K562 (cell line): Measurements from ENCODE around the gene EYA2. TPM values are rescaled to one million over a fixed set of nuclear protein-coding genes. Genes with fewer than 3 reads are reported as not detected.

Source experiments
- ARID4B ChIP-seq: sonication (generic); formaldehyde crosslinking; IDR thresholded peaks from 2 replicates; pipeline ENCODE4 v1.8.0; 2022; ENCODE audit warnings: mild to moderate bottlenecking, missing genetic modification reagents
- CBX5 ChIP-seq: IDR thresholded peaks from 2 replicates; pipeline ENCODE4 v1.6.1; 2014; ENCODE audit warnings: low read depth, borderline replicate concordance
- EHMT2 ChIP-seq: fragments of 450-650 bp; IDR thresholded peaks from 2 replicates; pipeline ENCODE4 v1.6.1; 2018; ENCODE audit warnings: antibody characterized with exemption
- EP300 ChIP-seq: IDR thresholded peaks from 2 replicates; pipeline ENCODE4 v1.6.1; 2012; ENCODE audit warnings: low read length, improper control_type of control experiment
- HNRNPK ChIP-seq: fragments of 200-400 bp; formaldehyde crosslinking; IDR thresholded peaks from one replicate; pipeline ENCODE4 v1.6.1; 2018; ENCODE audit warnings: mild to moderate bottlenecking, low read depth, low read length; ENCODE audit not compliant: poor library complexity, severe bottlenecking
- LARP7 ChIP-seq: fragments of 450-650 bp; IDR thresholded peaks from 2 replicates; pipeline ENCODE4 v1.6.1; 2016
- MYC ChIP-seq, 2 experiments: fragments of 250-450 bp in 1 of 2; sonication (Bioruptor Pico) in 1 of 2; IDR thresholded peaks; 2 replicates each; pipeline versions ENCODE4 v1.5.1 to v1.6.1; 2012 to 2021; ENCODE audit warnings: low read depth in 2 of 2, borderline replicate concordance in 1 of 2, improper control_type of control experiment in 1 of 2, low read length in 1 of 2, mild to moderate bottlenecking in 1 of 2, moderate library complexity in 1 of 2
- NFATC3 ChIP-seq: fragments of 450-650 bp; IDR thresholded peaks from 2 replicates; pipeline ENCODE4 v1.6.1; 2017; ENCODE audit warnings: mild to moderate bottlenecking
- ZNF280B ChIP-seq: fragments of 250-450 bp; sonication (Bioruptor Pico); IDR thresholded peaks from 2 replicates; pipeline ENCODE4 v1.5.1; 2021; ENCODE audit warnings: mild to moderate bottlenecking
- ZNF717 ChIP-seq: fragments of 250-450 bp; sonication (Bioruptor Pico); IDR thresholded peaks from 2 replicates; pipeline ENCODE4 v1.5.0; 2021
- ZNF75A ChIP-seq: fragments of 450-650 bp; formaldehyde crosslinking; IDR thresholded peaks from 2 replicates; pipeline ENCODE4 v1.4.0; 2020; ENCODE audit warnings: mild to moderate bottlenecking
- polyA plus RNA-seq, 8 experiments: library from polyadenylated mRNA; depleted of rRNA in 4 of 8; stranded (reverse) in 5 of 8; unstranded in 3 of 8; fragments of >200 nt; fragmentation: Nextera tagmentation in 2 of 8; fragmentation: Illumina TruSeq in 1 of 8; extraction: Ambion mirVana in 2 of 8; extraction: Trizol in 1 of 8; gene quantifications; 2 replicates each; pipeline versions ENCODE4 v1.2.1 to v1.2.3, GENCODE V29; 2011 to 2014; ENCODE audit warnings: inconsistent platforms in 1 of 8, missing spikeins in 1 of 8
- total RNA-seq, 7 experiments: library from RNA; depleted of rRNA in 6 of 7; stranded (reverse); fragments of >200 nt in 6 of 7; fragmentation: Illumina TruSeq in 2 of 7; extraction: Trizol in 2 of 7; gene quantifications; 2 replicates each; pipeline versions ENCODE4 v1.2.1 to v1.2.3, GENCODE V29; 2011 to 2021; ENCODE audit warnings: low replicate concordance in 1 of 7
- TF ChIP-seq, protein P1 (sequence below), 2 experiments: IDR thresholded peaks in 1 of 2; conservative IDR thresholded peaks in 1 of 2; 2 replicates each; pipeline ENCODE4 v1.6.1; 2016; ENCODE audit warnings: low read depth in 2 of 2, mild to moderate bottlenecking in 1 of 2, missing compliant biosample characterization in 1 of 2, missing genetic modification characterization in 1 of 2, moderate library complexity in 1 of 2
- TF ChIP-seq, protein P2 (sequence below): sonication (generic); formaldehyde crosslinking; IDR thresholded peaks from 2 replicates; pipeline ENCODE4 v1.8.1; 2023; ENCODE audit warnings: mild to moderate bottlenecking, missing genetic modification reagents
- TF ChIP-seq, protein P3 (sequence below): fragments of 450-650 bp; IDR thresholded peaks from 2 replicates; pipeline ENCODE4 v1.6.1; 2016; ENCODE audit warnings: borderline replicate concordance

The EYA2 gene
- total and polyA plus RNA-seq, 9 of the 15 experiments (the other 6 are each of a cell fraction or from before 2014, with no cell fraction given), result 0.03 TPM; not detected in 8

DNA sequence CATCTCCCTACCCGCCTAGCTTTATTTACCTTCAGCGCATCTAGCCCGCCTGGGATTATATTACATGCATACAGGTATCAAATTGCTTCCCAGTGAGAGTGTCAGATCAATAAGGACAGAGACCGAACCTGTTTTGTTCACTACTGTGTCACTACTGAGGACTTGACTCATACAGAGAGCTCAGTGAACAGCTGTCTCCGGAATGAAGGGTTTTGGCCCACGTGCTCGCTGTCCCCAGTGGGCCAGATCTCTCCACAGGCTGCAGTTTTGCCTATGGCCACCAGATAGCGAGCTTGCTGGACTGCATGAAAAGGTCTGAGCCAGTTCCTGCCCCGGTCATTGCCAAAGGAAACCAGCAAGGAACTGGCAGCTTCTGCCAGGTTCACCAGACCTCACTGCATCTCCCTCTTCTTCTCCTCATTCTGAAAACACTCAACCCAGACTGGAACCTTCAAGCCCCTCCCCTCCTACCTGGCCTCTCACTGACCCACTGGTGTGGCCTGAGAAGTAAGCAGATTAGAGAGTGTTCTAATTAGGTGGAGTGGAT is 311.0 kb downstream of the EYA2 start (continued):
- TF ChIP-seq, protein P1, sequence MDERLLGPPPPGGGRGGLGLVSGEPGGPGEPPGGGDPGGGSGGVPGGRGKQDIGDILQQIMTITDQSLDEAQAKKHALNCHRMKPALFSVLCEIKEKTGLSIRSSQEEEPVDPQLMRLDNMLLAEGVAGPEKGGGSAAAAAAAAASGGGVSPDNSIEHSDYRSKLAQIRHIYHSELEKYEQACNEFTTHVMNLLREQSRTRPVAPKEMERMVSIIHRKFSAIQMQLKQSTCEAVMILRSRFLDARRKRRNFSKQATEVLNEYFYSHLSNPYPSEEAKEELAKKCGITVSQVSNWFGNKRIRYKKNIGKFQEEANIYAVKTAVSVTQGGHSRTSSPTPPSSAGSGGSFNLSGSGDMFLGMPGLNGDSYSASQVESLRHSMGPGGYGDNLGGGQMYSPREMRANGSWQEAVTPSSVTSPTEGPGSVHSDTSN (CRISPR knock-in tag; IDR thresholded peaks at IDR 0.05; ENCODE audit: low read depth), result no peak
- TF ChIP-seq, protein P1 (tag; conservative IDR thresholded peaks at IDR 0.05; ENCODE audit: low read depth), result no peak
- TF ChIP-seq ARID4B (CRISPR knock-in tag) (0 out of 2 replicates have a peak, but pooled peaks have one; percentile 25), ZNF75A (CRISPR knock-in tag) (no peak), NFATC3 (no peak), ZNF280B (no peak), CBX5 (no peak), HNRNPK (no peak), ZNF717 (no peak), LARP7 (no peak), MYC (IDR thresholded peaks at IDR 0.05; ENCODE audit: low read depth, low read length) (peak; percentile 80), MYC (CRISPR knock-in tag; IDR thresholded peaks at IDR 0.05; ENCODE audit: borderline replicate concordance, low read depth) (no peak), EP300 (no peak), EHMT2 (no peak)
- TF ChIP-seq, protein P2, sequence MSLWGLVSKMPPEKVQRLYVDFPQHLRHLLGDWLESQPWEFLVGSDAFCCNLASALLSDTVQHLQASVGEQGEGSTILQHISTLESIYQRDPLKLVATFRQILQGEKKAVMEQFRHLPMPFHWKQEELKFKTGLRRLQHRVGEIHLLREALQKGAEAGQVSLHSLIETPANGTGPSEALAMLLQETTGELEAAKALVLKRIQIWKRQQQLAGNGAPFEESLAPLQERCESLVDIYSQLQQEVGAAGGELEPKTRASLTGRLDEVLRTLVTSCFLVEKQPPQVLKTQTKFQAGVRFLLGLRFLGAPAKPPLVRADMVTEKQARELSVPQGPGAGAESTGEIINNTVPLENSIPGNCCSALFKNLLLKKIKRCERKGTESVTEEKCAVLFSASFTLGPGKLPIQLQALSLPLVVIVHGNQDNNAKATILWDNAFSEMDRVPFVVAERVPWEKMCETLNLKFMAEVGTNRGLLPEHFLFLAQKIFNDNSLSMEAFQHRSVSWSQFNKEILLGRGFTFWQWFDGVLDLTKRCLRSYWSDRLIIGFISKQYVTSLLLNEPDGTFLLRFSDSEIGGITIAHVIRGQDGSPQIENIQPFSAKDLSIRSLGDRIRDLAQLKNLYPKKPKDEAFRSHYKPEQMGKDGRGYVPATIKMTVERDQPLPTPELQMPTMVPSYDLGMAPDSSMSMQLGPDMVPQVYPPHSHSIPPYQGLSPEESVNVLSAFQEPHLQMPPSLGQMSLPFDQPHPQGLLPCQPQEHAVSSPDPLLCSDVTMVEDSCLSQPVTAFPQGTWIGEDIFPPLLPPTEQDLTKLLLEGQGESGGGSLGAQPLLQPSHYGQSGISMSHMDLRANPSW (CRISPR knock-in tag), result no peak
- TF ChIP-seq, protein P3, sequence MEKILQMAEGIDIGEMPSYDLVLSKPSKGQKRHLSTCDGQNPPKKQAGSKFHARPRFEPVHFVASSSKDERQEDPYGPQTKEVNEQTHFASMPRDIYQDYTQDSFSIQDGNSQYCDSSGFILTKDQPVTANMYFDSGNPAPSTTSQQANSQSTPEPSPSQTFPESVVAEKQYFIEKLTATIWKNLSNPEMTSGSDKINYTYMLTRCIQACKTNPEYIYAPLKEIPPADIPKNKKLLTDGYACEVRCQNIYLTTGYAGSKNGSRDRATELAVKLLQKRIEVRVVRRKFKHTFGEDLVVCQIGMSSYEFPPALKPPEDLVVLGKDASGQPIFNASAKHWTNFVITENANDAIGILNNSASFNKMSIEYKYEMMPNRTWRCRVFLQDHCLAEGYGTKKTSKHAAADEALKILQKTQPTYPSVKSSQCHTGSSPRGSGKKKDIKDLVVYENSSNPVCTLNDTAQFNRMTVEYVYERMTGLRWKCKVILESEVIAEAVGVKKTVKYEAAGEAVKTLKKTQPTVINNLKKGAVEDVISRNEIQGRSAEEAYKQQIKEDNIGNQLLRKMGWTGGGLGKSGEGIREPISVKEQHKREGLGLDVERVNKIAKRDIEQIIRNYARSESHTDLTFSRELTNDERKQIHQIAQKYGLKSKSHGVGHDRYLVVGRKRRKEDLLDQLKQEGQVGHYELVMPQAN, result no peak
